Gastroesophageal sphincter (tissue), 4 donors: ENCODE data around the gene MYO18B. TPM values are rescaled to one million over a fixed set of nuclear protein-coding genes. Genes with fewer than 3 reads are reported as not detected.

Experiments
- ATAC-seq: fragments of 150-250 bp; one replicate; pipeline ENCODE4 v1.9.1; 2016; ENCODE audit warnings: mild to moderate bottlenecking, moderate library complexity
- H3K27ac ChIP-seq, 4 donors: fragments of 200-600 bp; sonication (generic) in 3 of 4; 1 replicate in 3 of 4; 2 replicates in 1 of 4; pipeline ENCODE4 v1.5.1; 2016 to 2019
- H3K27me3 ChIP-seq: fragments of 200-600 bp; sonication (generic); one replicate; pipeline ENCODE4 v1.5.1; 2019
- H3K36me3 ChIP-seq, 2 donors: fragments of 200-600 bp; sonication (generic); one replicate each; pipeline ENCODE4 v1.5.1; 2019; ENCODE audit warnings: control low read depth in 1 of 2
- H3K4me1 ChIP-seq, 3 donors: fragments of 200-600 bp; sonication (generic); 1 replicate in 2 of 3; 2 replicates in 1 of 3; pipeline ENCODE4 v1.5.1; 2016 to 2019; ENCODE audit warnings: control low read depth in 2 of 3
- H3K4me3 ChIP-seq, 2 donors: fragments of 200-600 bp; sonication (generic); one replicate each; pipeline ENCODE4 v1.5.1; 2019; ENCODE audit warnings: mild to moderate bottlenecking in 1 of 2, moderate library complexity in 1 of 2
- H3K9me3 ChIP-seq, 3 donors: fragments of 200-600 bp; sonication (generic); one replicate each; pipeline ENCODE4 v1.5.1; 2017 to 2019; ENCODE audit warnings: control low read depth in 2 of 3
- CTCF ChIP-seq, 4 experiments: fragments of 200-600 bp in 2 of 4; fragments of 450-650 bp in 2 of 4; sonication (generic) in 1 of 4; IDR thresholded peaks; one replicate each; pipeline ENCODE4 v1.5.1; 2017 to 2019; ENCODE audit warnings: antibody characterized with exemption in 4 of 4, mild to moderate bottlenecking in 2 of 4, moderate library complexity in 2 of 4
- EP300 ChIP-seq: sonication (generic); formaldehyde crosslinking; IDR thresholded peaks from one replicate; pipeline ENCODE4 v1.6.1; 2017; ENCODE audit warnings: antibody characterized with exemption, mild to moderate bottlenecking
- POLR2A ChIP-seq, 2 donors: fragments of 450-650 bp; IDR thresholded peaks; one replicate each; pipeline ENCODE4 v1.6.1; 2017; ENCODE audit warnings: antibody characterized with exemption in 2 of 2, mild to moderate bottlenecking in 2 of 2, moderate library complexity in 1 of 2
- POLR2AphosphoS5 ChIP-seq: sonication (generic); formaldehyde crosslinking; IDR thresholded peaks from one replicate; pipeline ENCODE4 v1.6.1; 2017; ENCODE audit warnings: antibody characterized with exemption
- WGBS, 2 donors: methylation state at CpG; one replicate each; pipeline ENCODE4 v1.1.5; 2018; ENCODE audit warnings: low coverage in 1 of 2; 5-methylcytosine and 5-hydroxymethylcytosine counted together
- total RNA-seq, 4 donors: library from RNA; depleted of rRNA; stranded (reverse); fragments of >200 nt; gene quantifications; one replicate each; pipeline ENCODE4 v1.1.0, GENCODE V29; 2016

The MYO18B gene
- total RNA-seq, 4 donors from 2014 or later: 0.19 to 6.9 (median 1.4) TPM; not detected in 1

- Histone ChIP-seq H3K27me3 (peaks cover 41% of the 10 kb centered on the region), H3K9me3 (no peaks in the 10 kb centered on the region), H3K4me3 (no peak overlapping the region), H3K27ac (no peak overlapping the region), H3K36me3 (no peaks in the 10 kb centered on the region), H3K4me1 (no peaks in the 10 kb centered on the region)
- 75 to 79% methylated on average over 2 to 3 of the region's 3 CpGs for WGBS, 2 donors
- no peak for TF ChIP-seq CTCF (IDR thresholded peaks at IDR 0.05)
- TF ChIP-seq EP300: no peak
- TF ChIP-seq POLR2A (IDR thresholded peaks at IDR 0.05): no peak
- no peak for TF ChIP-seq POLR2AphosphoS5
- no peak for ATAC-seq
These were observed 41.9 kb downstream of the MYO18B start for GRCh38 chr22:25783856-25784255.

- TF ChIP-seq EP300 (no peak), POLR2A (IDR thresholded peaks at IDR 0.05) (no peak), CTCF (IDR thresholded peaks at IDR 0.05) (no peak), POLR2AphosphoS5 (no peak)
- Histone ChIP-seq H3K27me3 (peaks cover 33% of the 10 kb centered on the region), H3K27ac (no peak overlapping the region), H3K4me3 (no peak overlapping the region), H3K9me3 (no peaks in the 10 kb centered on the region), H3K4me1 (no peaks in the 10 kb centered on the region), H3K36me3 (no peaks in the 10 kb centered on the region)
- WGBS, 2 donors: 100% methylated on average over 1 of the region's 1 CpG; no CpG with 5 or more reads in 1 of the 2 donors
- no peak for ATAC-seq
These were observed 44.2 kb downstream of the MYO18B start for GRCh38 chr22:25786165-25786564.

- H3K4me3 ChIP-seq: no peak overlapping the region
- no peaks in the 10 kb centered on the region for H3K36me3 ChIP-seq
- 49 to 59% methylated on average over 4 to 5 of the region's 5 CpGs for WGBS, 2 donors
- TF ChIP-seq POLR2A (IDR thresholded peaks at IDR 0.05) (no peak), EP300 (no peak), POLR2AphosphoS5 (no peak), CTCF (IDR thresholded peaks at IDR 0.05) (no peak)
- no peak overlapping the region for H3K27ac ChIP-seq
- peaks cover 41% of the 10 kb centered on the region for H3K27me3 ChIP-seq
- ATAC-seq: no peak
- H3K4me1 ChIP-seq: no peaks in the 10 kb centered on the region
- H3K9me3 ChIP-seq: no peaks in the 10 kb centered on the region
These were observed 49.6 kb downstream of the MYO18B start for GRCh38 chr22:25791556-25791955.

- no peaks in the 10 kb centered on the region for H3K36me3 ChIP-seq
- no peak for ATAC-seq
- TF ChIP-seq CTCF (IDR thresholded peaks at IDR 0.05): no peak
- TF ChIP-seq POLR2A (IDR thresholded peaks at IDR 0.05): no peak
- no peak for TF ChIP-seq POLR2AphosphoS5
- TF ChIP-seq EP300: no peak
- WGBS, 2 donors: 56 to 63% methylated on average over 5 of the region's 5 CpGs
- no peaks in the 10 kb centered on the region for H3K9me3 ChIP-seq
- H3K4me1 ChIP-seq: no peaks in the 10 kb centered on the region
- no peak overlapping the region for H3K27ac ChIP-seq
- no peak overlapping the region for H3K4me3 ChIP-seq
- H3K27me3 ChIP-seq: peaks cover 54% of the 10 kb centered on the region
These were observed 53.5 kb downstream of the MYO18B start for GRCh38 chr22:25795478-25795877.

GRCh38 chr22:25797498-25798290 lies 55.7 kb downstream of the MYO18B start:
- 45 to 53% methylated on average over 4 to 6 of the region's 22 CpGs for WGBS, 2 donors
- TF ChIP-seq POLR2AphosphoS5: no peak
- peaks cover 59% of the 10 kb centered on the region for H3K27me3 ChIP-seq
- H3K4me1 ChIP-seq: no peaks in the 10 kb centered on the region
- no peaks in the 10 kb centered on the region for H3K36me3 ChIP-seq
- H3K9me3 ChIP-seq: no peaks in the 10 kb centered on the region
- no peak overlapping the region for H3K4me3 ChIP-seq
- no peak for ATAC-seq
- H3K27ac ChIP-seq: no peak overlapping the region
